GF-D8 (cell line): ENCODE data around the gene RRP8.

ENCODE experiments used
- DNase-seq: peaks from one replicate; lab custom pipeline; 2025; lab: John Stamatoyannopoulos, UW

Gene RRP8

DNA sequence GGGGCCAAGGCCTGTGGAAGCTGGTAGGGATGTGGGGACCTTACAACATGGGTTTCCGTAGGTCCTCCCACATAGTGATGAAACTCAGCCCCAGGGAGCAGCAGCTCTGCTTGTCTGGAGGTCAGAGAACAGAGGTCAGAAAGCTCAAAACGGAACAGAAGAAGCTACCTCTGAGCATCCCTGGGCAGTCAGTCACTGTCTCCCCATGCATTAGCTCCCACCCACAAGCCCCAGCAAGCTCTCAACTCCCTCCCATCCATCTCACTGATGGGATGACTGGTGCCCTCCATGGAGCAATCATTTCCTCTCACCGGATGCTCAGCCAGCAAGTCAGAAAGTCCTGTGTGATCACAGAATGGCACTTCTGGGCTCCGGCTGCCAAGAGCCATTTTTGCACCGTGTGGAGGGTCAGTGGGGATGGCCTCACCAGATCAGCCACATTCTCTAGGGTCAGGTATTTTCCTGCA lies 13.9 kb upstream of the RRP8 start:
- DNase-seq, result peak; percentile 34

DNA sequence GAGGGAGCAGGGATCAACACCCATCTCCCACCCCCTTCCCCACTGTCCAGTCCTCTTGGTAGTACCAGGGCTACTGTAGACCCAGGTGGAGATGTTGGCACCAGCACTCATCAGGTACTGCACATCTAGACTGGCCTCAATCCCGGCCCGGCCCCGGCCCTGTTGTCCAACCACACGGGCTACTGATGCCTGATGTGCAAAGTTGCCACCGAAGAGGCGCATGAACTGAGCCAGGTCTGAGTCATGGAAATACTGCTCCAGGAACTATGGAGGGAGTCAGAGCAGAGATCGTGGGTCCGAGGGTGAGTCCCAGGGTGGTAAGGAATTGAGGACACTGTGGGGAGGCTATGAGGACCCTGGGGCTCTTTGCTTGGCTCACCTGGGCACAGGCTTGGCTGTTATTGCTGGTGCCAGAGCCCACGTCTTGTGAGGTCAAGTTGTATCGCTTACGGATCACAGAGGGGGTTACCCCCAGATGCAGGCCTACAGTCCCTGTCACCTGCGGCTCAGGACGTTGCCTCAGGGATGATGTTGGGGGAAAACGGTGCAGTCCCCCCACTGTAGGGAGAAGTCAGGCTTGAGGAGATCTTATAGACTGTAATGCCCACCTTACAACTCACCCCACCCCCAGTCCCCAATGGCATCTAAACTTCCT lies 13.3 kb upstream of the RRP8 start:
- DNase-seq, result no peak

DNA sequence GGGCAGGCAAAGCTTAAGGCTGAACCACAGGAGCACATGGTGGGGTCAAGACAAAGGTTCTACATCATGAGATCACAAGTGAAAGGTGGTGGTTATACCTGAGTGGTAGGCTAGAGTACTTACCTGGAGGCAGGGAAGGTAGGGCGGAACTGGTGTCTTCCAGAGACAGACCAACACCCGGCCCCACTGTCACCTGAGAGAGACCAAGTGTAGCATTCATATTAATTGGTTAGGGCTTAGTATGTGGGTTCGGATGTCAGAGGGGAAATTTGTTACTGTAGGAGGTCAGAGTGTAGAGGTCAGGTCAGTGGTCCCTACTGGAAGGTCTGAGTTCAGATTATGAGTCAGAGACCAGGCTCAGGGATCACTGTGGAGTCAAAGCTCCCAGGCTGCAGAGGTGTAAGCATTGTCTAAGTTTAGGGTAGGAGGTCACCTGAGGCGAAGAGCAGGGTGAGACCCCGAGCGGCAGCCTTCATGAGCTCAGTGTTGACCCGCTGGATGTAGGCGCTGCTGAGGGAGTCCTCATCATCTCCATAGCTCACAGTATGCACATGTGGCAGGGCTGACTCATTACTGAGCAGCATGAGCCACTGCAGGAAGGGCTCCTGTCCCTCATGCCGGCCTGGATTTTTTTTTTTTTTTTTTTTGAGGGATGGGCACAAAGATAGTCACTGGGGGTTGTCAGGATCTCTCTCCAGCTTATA lies 12.6 kb upstream of the RRP8 start:
- DNase-seq, result no peak

DNA sequence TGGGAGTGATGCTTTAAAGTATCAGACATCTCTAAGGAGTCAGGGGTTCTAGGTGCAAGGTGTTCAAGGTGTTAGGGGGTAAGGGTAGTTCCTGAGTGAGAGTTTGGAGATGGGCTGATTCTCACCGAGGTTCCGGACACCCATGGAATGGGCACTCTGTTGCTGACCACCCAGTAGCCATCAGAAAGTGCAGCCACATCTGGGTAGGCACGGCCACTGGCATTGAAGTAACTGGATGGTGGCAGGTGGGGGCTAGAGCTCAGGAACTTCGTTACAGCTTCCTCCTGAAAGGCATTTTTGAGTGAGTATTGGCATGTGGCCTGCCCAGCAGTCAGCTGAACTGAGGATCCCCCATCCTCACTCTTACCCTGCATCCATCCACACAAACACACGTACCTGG lies 11.6 kb upstream of the RRP8 start:
- DNase-seq, result no peak

DNA sequence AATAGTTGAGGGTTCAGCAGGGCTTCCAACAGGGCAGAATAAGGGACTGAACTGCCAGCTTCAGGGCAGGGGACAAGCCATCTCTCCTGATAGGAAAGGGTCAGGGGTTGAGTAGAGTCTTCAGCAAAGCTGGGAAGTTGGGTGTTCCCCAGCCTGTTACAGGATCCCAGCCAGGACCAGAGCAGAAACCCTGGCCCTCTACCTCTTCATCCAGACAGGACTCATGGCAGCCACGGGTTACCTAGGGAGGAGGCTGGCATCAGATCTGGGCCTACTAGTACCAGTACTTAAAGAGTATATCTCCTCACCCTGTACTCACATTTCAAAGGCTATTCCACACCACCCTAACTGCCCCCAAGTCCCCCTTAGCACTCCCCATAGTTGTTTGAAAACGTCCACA lies 11.0 kb upstream of the RRP8 start:
- no peak for DNase-seq

DNA sequence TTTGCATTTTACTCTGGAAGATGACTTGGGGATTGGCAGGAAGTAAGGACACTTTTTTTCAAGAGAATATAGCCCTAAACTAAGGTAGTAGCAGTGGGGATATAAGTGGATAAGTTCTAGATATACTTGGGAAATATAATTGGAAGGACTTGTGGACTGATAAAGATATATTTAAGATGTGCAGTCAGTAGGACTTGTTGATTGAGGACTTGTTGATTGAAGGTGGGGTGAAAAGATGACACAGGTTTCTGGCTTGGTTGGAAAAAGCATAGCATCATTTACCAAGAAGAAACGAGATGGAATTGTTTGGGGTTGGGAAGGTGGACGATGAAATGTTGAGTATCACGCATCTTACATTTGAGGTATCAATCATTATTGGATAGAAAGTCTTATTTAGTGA lies 10.1 kb upstream of the RRP8 start:
- no peak for DNase-seq

DNA sequence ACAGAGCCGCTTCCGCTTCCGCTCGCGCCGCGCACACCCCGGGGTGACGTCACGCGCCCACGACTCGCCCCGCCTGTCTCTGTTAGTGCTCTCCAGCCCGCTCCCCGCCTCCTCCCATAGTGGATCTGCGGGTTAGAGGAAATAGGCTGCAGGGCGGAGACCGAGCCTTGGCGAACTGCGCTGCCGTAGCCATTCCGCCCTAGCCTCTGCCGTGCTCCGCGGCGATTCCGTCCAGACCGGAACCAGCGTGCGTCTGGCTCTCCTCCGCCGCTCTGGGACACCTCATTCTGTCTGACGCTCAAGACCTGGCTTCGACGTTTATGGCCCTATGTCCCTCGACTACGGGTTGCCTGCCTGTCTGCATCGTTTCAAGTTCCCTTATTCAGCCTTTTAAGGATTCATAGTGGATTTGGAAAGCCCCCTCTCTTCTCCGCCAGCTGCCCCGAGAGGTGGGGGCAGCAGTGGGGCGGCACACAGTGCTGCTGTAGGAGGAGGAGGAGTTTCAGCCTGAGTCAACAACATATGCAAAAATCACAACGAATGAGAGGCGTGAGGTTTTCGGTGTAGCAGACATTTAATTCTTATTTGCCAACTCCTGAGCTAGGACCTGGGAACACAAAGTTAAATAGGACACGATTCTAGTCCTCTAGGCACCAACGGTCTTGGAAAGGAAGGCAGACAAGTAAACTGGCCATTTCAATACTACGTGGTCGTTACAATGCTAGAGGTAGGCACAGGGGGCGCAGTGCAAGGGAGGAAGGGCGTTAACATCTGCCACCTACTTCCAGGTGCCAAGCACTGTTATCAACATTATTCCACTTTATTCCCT lies 9.0 kb upstream of the RRP8 start, which contains the start of gene TAF10:
Gene TAF10, minus strand, starts transcription at position 4 of the 829 bp plus-strand sequence. CDS start 27 bp downstream, outside the sequence.
- DNase-seq, result peak; percentile 71

DNA sequence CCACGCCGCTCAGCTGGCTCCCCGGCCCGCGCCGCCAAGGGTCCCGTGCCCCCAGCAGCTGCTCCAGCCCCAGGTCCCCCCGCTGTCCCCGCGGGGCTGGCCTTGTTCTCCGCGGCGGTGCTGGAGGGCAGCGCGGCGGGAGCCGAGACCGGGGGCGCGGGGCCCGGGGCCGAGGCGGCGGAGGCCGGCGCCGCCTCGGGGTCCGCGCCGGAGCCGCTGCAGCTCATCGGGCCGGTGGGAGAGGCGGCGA lies 8.5 kb upstream of the RRP8 start:
- no peak for DNase-seq

DNA sequence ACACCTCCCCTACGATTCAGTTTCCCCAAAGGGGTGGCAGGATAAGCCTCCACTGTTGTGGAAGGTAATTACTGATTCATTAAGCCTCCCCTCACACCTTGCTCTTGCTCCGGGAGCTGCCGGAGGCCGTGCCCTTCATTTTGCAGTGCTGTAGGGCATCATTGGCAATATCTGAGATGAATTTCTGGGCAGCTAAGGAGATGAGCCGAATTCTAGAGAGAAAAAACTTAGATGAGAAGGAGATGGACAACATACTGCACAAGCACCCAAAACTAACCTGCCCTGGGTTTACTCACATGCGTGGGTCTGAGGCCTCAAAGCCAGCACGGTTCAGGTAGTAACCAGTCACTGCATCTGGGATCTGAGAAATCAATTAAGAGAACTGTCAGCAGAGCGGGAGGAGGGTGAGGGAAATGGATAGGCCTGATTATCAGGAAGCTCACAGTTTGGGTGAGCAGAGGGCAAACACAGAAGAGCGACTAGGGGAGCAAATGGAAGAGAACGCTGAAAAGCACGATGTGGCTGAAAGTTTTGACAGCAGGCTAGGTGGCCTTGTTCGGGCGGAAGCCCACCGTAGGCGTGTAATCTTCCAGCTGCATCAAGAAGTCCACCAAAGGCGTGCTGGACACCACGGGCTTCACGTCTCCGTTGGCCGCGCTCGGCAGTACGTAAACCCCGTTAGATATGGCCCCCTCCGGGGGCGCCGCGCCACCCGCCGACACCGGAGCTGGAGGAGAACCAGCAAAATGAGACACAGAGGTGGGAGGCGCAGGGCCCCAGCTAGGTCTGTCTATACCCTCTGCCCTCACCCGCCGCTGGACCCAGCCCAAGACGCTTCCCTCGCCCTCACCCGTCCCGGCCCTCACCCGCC lies 7.9 kb upstream of the RRP8 start:
- DNase-seq, result no peak

DNA sequence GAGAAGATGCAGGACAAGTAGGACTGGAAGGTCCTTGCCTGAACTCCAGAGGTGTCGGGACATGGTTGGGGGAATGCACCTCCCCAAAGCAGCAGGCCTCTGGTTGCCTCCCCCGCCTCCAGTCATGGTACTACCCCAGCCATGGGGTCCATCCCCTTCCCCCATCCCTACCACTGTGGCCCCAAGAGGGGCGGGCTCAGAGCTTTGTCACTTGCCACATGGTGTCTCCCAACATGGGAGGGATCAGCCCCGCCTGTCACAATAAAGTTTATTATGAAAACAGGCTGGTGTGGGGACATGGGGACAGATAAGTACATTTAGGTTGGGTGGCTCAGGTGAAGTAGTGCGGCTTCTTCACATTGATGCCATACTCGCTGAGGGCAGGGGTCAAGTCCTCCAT lies 7.2 kb upstream of the RRP8 start:
- DNase-seq, result no peak

DNA sequence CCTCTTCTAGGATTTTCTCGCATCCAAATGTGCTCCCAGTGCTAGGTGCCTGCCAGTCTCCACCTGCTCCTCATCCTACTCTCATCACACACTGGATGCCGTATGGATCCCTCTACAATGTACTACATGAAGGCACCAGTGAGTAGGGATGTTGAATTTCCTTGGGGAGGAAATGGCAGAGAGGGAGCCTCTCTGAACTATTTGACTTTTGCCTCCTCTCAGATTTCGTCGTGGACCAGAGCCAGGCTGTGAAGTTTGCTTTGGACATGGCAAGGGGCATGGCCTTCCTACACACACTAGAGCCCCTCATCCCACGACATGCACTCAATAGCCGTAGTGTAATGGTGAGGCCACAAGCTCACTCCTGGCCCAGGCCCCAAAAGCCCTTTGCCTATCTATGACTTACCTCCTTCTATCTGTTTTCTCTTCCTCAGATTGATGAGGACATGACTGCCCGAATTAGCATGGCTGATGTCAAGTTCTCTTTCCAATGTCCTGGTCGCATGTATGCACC lies 6.1 kb upstream of the RRP8 start:
- no peak for DNase-seq

DNA sequence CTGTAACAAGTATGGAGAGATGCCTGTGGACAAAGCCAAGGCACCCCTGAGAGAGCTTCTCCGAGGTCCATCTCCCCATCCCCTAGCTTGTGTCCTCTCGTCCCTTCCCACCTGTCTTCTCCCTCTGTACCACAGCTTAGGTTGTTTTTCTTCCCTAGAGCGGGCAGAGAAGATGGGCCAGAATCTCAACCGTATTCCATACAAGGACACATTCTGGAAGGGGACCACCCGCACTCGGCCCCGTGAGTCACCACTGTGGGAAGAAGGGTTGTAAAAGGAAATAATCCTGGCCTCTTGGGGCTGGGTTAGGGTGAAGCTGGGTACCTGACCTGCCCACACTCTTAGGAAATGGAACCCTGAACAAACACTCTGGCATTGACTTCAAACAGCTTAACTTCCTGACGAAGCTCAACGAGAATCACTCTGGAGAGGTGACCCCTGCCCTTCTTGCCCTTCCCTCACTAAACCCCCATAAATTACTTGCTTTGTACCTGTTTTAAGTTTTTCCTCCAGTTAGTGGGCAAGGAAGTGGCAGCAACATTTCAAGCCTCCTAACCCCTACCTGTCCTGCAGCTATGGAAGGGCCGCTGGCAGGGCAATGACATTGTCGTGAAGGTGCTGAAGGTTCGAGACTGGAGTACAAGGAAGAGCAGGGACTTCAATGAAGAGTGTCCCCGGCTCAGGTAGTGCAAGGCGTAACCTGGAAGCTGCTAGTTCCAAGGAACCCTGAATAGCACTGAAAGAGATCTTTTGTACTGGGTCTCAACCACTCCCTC lies 5.5 kb upstream of the RRP8 start:
- no peak for DNase-seq

DNA sequence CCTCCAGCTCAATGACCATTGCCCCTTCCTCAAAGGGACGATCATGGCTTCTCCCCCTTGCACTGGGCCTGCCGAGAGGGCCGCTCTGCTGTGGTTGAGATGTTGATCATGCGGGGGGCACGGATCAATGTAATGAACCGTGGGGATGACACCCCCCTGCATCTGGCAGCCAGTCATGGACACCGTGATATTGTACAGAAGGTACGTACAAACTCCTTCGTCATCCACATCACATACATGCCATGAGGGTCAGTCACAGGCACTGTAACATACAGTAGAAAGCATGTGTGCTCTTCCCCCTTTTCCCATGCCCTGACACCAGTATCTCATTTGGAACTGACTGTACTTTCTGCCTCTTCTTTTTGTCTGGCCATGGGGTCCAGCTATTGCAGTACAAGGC lies 4.6 kb upstream of the RRP8 start:
- no peak for DNase-seq

DNA sequence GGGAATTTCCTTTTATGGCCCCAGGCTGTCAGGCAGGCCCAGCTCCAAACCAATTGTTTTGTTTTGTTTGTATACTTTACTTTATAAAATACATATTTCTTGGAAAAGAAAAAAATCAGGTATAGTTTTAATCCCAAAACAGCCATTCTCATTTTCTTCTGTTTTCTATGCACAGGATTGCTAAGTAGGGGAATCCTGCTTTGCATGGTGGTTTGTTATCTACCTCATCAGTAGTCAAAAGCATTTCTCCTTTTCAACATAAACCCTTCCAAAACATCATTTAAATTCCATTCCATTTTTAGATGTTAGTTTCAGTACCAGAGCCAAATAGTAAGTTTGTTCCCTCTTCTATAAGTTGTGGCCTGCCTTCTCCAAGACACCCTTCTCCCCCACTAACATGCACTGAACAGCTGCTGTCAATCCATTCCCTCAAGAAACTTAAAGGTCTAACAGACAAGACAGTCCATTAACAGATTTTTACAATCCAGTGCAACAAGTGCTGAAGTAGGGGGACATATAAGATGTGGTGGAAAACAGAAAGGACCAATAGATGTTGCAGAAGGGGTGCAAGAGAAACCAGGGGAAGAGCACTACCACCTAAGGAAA lies 3.9 kb upstream of the RRP8 start:
- DNase-seq, result no peak

DNA sequence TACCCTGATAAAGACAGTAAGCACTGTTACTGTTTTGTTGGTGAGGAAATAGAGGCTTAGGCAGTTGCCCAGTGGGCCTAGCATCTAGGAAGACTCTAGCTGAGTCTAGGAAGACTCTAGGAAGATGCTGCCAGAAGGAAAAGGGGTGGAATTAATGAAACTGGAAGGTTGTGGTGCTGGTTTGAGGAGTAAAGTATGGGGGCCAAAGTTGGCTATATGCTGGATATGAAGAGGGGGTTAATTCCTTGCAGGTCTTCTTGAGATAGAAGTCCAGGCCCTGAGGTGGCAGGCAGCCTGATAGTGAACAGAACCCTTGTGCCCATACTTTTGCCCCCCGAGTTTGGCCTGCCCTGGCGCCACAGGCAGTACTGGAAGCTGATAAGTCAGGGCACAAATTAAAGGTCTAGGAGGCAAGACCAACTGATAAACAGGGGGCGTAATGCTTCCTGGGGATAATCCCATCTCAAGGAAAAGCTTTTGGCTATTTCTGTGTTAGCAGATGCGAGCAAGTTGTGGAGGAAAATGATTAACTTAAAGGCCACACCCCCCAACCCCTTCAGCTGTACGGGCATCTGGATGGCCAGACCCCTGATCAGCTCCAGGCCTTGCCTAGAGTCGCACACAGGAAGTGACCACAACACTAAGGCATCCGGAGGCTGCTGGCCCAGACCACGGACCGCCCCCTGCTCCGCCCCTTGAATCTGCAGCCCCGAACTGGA lies 3.2 kb upstream of the RRP8 start:
- peak; percentile 37 for DNase-seq

DNA sequence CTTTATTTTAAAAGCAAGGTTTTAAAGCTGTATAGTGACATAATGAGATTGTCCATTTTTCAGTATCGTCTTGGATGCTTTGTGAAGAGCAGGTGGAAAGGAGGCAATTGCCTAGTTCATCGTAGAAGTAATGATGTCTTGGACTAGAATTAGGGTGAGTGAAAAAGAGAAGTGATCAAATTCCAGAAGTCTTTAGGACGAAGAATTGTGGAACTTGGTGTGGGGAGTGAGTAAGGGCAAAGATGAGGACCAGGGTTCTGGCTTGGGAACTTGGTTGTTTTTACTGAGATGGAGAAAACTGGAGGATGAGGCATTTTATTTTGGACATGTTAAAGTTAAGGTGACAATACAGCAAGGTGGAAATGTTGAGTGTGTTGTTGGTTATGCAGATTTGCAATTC lies 1.4 kb upstream of the RRP8 start:
- DNase-seq, result peak; percentile 1

DNA sequence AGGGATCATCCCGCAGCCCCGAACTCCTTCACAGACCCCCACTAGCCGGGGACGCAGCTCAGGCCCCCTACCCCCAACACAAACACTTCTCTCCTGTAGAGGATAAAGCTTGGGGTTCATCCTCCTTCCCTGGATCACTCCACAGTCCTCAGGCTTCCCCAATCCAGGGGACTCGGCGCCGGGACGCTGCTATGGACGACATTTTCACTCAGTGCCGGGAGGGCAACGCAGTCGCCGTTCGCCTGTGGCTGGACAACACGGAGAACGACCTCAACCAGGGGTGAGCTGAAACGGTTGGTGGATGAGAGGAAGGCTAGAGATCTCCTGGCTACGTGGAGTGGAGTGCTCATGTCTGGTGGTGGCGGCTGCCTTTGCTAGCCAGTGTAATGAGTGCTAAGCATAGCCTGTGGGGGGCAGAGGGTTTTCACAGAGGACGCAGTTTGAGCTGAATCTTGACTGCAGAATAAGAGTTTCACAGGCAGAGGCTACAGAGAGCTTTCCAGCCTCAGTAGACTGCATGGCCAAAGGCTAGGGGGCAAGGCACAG lies 738 bp upstream of the RRP8 start:
- peak; percentile 5 for DNase-seq

DNA sequence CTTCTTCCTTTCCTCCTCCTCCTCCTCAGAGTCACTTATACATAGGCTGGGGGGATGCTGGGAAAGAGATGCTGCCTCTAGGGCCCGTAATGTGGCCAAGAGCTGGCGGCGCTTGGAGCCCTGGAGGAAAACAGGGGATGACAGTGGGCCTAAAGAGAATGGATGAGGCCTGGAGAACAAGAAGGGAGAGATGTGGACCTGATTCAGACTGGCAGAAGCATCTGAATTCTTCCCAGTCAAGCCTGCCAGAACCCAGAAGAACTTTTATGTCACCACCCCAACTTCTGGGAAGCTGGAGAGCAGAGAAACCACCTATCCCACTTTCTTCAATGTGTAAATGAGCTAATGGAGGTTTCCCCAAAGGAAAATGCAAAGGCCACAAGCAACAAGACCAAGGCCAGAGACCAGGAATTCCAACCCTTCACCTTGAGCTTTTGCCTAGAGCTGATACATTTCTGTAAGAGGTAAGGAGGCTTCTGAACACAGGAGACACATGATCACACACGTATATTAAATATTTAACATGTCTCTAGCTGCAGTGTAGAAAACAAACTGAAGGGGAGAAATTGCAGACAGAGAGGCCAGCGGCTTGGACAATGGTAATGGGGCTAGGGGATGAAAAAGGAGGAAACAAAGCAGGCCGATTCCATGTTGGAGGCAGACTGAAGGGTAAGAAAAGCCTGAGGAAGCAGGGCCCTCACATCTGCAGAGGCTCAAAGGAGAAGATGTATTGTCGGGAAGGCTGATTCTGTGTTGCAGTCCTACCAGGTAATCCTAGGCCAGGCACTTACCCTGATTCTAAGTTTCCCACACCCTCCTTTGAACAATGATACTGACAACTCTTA lies 1.1 kb downstream of the RRP8 start:
- no peak for DNase-seq

DNA sequence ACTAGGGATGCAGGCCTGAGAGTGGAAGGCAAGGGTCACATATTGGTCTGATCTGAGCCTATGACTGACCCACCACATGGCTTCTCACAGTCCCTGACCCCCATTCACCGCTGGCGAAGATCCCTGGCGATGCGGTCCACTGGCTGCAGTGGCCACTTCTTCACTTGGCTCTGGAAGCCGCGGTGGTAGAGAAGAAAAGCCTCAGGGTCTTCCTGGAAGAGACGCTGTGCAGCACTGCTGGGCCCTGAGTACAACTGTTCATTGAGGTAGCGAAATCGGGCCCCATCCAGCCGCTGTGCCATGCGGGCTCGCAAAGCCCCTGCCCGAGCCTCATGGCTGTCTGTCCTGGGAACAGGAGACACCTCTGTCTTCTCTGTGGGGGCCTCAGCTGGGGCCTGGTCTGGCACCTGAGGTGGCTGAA lies 2.4 kb downstream of the RRP8 start:
- no peak for DNase-seq
